ENCODE results near the gene SDHAF2. TPM values are rescaled to one million over a fixed set of nuclear protein-coding genes. Genes with fewer than 3 reads are reported as not detected.
A peak's percentile ranks its signal among the peaks of the same experiment; 100 is the strongest.

The SDHAF2 gene
- total and polyA plus RNA-seq, 7 experiments from 2014 or later = 36.1 to 116 (median 54.6) TPM

GRCh38 chr11:61406067-61406466 lies 23.9 kb upstream of the SDHAF2 start:
- no peaks in the 10 kb centered on the region for H3K4me1 ChIP-seq (ENCODE audit: control insufficient read depth in 2 of 2, insufficient read depth in 2 of 2, low read length in 2 of 2)
- H3K27ac ChIP-seq (ENCODE audit: low read depth, low read length) = no peak overlapping the region
- no peak overlapping the region for H3K4me3 Mint-ChIP-seq
- intact Hi-C loops (cut with micrococcal nuclease) = no loop called here
- no peaks in the 10 kb centered on the region for H3K9me3 ChIP-seq (ENCODE audit: control insufficient read depth in 2 of 3, low read length in 3 of 3)
- peaks cover 20 to 86% (median 33%) of the 10 kb centered on the region in 3 experiments for H3K36me3 ChIP-seq (ENCODE audit: control insufficient read depth in 2 of 3, insufficient read depth in 3 of 3, low read length in 3 of 3)
- ATAC-seq (no peak), DNase-seq (no peak)
- H3K4me1 Mint-ChIP-seq = peaks cover 0 to 4% (median 0%) of the 10 kb centered on the region in 7 donors
- ChIA-PET POLR2A (no interaction called here), CTCF (no interaction called here)
- H3K36me3 Mint-ChIP-seq = peaks cover 6 to 42% (median 7%) of the 10 kb centered on the region in 5 donors
- no peaks in the 10 kb centered on the region for H3K27me3 Mint-ChIP-seq
- H3K27ac Mint-ChIP-seq = peak overlapping the region in 2 of 9 donors; percentile 5 to 32
- H3K9me3 Mint-ChIP-seq = peaks cover 0 to 2% (median 0%) of the 10 kb centered on the region in 11 donors
- H3K27me3 ChIP-seq (ENCODE audit: control insufficient read depth in 2 of 2, insufficient read depth in 2 of 2, low read length in 2 of 2) = no peaks in the 10 kb centered on the region
- no peak overlapping the region for H3K4me3 ChIP-seq (ENCODE audit: low read length)

GRCh38 chr11:61406991-61407728 lies 22.8 kb upstream of the SDHAF2 start:
- ChIA-PET CTCF (no interaction called here), POLR2A (no interaction called here)
- H3K4me3 ChIP-seq (ENCODE audit: low read length) = no peak overlapping the region
- H3K27ac ChIP-seq (ENCODE audit: low read depth, low read length) = no peak overlapping the region
- H3K27me3 ChIP-seq (ENCODE audit: control insufficient read depth in 2 of 2, insufficient read depth in 2 of 2, low read length in 2 of 2) = no peaks in the 10 kb centered on the region
- Mint-ChIP-seq H3K27me3 (no peaks in the 10 kb centered on the region), H3K4me1 (peaks cover 0 to 7% (median 0%) of the 10 kb centered on the region in 7 donors), H3K9me3 (peaks cover 0 to 2% (median 0%) of the 10 kb centered on the region in 11 donors), H3K4me3 (no peak overlapping the region), H3K27ac (peak overlapping the region in 3 of 9 donors; percentile 24 to 70 (median 62)), H3K36me3 (peaks cover 8 to 51% (median 16%) of the 10 kb centered on the region in 5 donors)
- intact Hi-C loops (cut with micrococcal nuclease) = no loop called here
- ATAC-seq (no peak), DNase-seq (no peak)
- H3K9me3 ChIP-seq (ENCODE audit: control insufficient read depth in 2 of 3, low read length in 3 of 3) = no peaks in the 10 kb centered on the region
- no peaks in the 10 kb centered on the region for H3K4me1 ChIP-seq (ENCODE audit: control insufficient read depth in 2 of 2, insufficient read depth in 2 of 2, low read length in 2 of 2)
- peaks cover 28 to 90% (median 41%) of the 10 kb centered on the region in 3 experiments for H3K36me3 ChIP-seq (ENCODE audit: control insufficient read depth in 2 of 3, insufficient read depth in 3 of 3, low read length in 3 of 3)

- intact Hi-C loops (cut with micrococcal nuclease) = no loop called here
These were observed 18.3 kb upstream of the SDHAF2 start for GRCh38 chr11:61411589-61411988.

GRCh38 chr11:61413496-61413895 lies 16.4 kb upstream of the SDHAF2 start:
- no peak overlapping the region for H3K4me3 Mint-ChIP-seq
- Histone ChIP-seq H3K4me1 (ENCODE audit: control insufficient read depth in 2 of 2, insufficient read depth in 2 of 2, low read length in 2 of 2) (no peaks in the 10 kb centered on the region), H3K9me3 (ENCODE audit: control insufficient read depth in 2 of 3, low read length in 3 of 3) (no peaks in the 10 kb centered on the region), H3K27ac (ENCODE audit: low read depth, low read length) (no peak overlapping the region), H3K4me3 (ENCODE audit: low read length) (no peak overlapping the region), H3K36me3 (ENCODE audit: control insufficient read depth in 2 of 3, insufficient read depth in 3 of 3, low read length in 3 of 3) (peaks cover 25 to 93% (median 48%) of the 10 kb centered on the region in 3 experiments), H3K27me3 (ENCODE audit: control insufficient read depth in 2 of 2, insufficient read depth in 2 of 2, low read length in 2 of 2) (no peaks in the 10 kb centered on the region)
- DNase-seq (no peak), ATAC-seq (no peak)
- ChIA-PET CTCF (interaction anchor here (1.2 kb wide), 1 partner anchor 32 kb away, joined by 7 read pairs; no protein-coding TSS in a partner anchor), POLR2A (interaction anchor here (0.7 to 1.3 kb wide), 2 partner anchors 16 to 1764 kb away, joined by 3 read pairs; partner anchors contain the start of genes CPSF7 and SDHAF2)
- H3K9me3 Mint-ChIP-seq = no peaks in the 10 kb centered on the region
- intact Hi-C loops (cut with micrococcal nuclease) = no loop called here
- H3K27me3 Mint-ChIP-seq = no peaks in the 10 kb centered on the region
- peaks cover 15 to 44% (median 20%) of the 10 kb centered on the region in 7 donors for H3K4me1 Mint-ChIP-seq
- H3K27ac Mint-ChIP-seq = peak overlapping the region in 3 of 9 donors; percentile 30 to 71 (median 45)
- peaks cover 17 to 56% (median 35%) of the 10 kb centered on the region in 5 donors for H3K36me3 Mint-ChIP-seq

More at GRCh38 chr11:61411589-61411988, 18.3 kb upstream of the SDHAF2 start:
- Histone ChIP-seq H3K4me3 (ENCODE audit: low read length) (no peak overlapping the region), H3K36me3 (ENCODE audit: control insufficient read depth in 2 of 3, insufficient read depth in 3 of 3, low read length in 3 of 3) (peaks cover 34 to 93% (median 48%) of the 10 kb centered on the region in 3 experiments), H3K4me1 (ENCODE audit: control insufficient read depth in 2 of 2, insufficient read depth in 2 of 2, low read length in 2 of 2) (no peaks in the 10 kb centered on the region), H3K27me3 (ENCODE audit: control insufficient read depth in 2 of 2, insufficient read depth in 2 of 2, low read length in 2 of 2) (no peaks in the 10 kb centered on the region), H3K9me3 (ENCODE audit: control insufficient read depth in 2 of 3, low read length in 3 of 3) (no peaks in the 10 kb centered on the region), H3K27ac (ENCODE audit: low read depth, low read length) (no peak overlapping the region)
- DNase-seq (no peak), ATAC-seq (no peak)
- no peaks in the 10 kb centered on the region for H3K27me3 Mint-ChIP-seq
- peaks cover 0 to 27% (median 5%) of the 10 kb centered on the region in 7 donors for H3K4me1 Mint-ChIP-seq
- ChIA-PET CTCF (no interaction called here), POLR2A (interaction anchor here (0.6 to 1.5 kb wide), 2 partner anchors 9 to 981 kb away, joined by 3 to 9 read pairs; no protein-coding TSS in a partner anchor)
- no peak overlapping the region for H3K4me3 Mint-ChIP-seq
- peaks cover 14 to 49% (median 33%) of the 10 kb centered on the region in 5 donors for H3K36me3 Mint-ChIP-seq
- H3K9me3 Mint-ChIP-seq = no peaks in the 10 kb centered on the region
- H3K27ac Mint-ChIP-seq = peak overlapping the region in 2 of 9 donors; percentile 48 to 57

- ChIA-PET CTCF (interaction anchor here (1.2 kb wide), 1 partner anchor 31 kb away, joined by 7 read pairs; no protein-coding TSS in a partner anchor), POLR2A (no interaction called here)
- Mint-ChIP-seq H3K4me1 (peaks cover 15 to 50% (median 28%) of the 10 kb centered on the region in 7 donors), H3K9me3 (no peaks in the 10 kb centered on the region), H3K27me3 (no peaks in the 10 kb centered on the region), H3K27ac (peak overlapping the region in 4 of 9 donors; percentile 53 to 70 (median 62)), H3K36me3 (peaks cover 17 to 61% (median 35%) of the 10 kb centered on the region in 5 donors), H3K4me3 (peak overlapping the region in 1 of 10 donors; percentile 10)
- H3K4me3 ChIP-seq (ENCODE audit: low read length) = no peak overlapping the region
- H3K4me1 ChIP-seq (ENCODE audit: control insufficient read depth in 2 of 2, insufficient read depth in 2 of 2, low read length in 2 of 2) = no peaks in the 10 kb centered on the region
- H3K36me3 ChIP-seq (ENCODE audit: control insufficient read depth in 2 of 3, insufficient read depth in 3 of 3, low read length in 3 of 3) = peaks cover 27 to 98% (median 45%) of the 10 kb centered on the region in 3 experiments
- H3K27me3 ChIP-seq (ENCODE audit: control insufficient read depth in 2 of 2, insufficient read depth in 2 of 2, low read length in 2 of 2) = no peaks in the 10 kb centered on the region
- ATAC-seq (no peak), DNase-seq (no peak)
- no peaks in the 10 kb centered on the region for H3K9me3 ChIP-seq (ENCODE audit: control insufficient read depth in 2 of 3, low read length in 3 of 3)
- intact Hi-C loops (cut with micrococcal nuclease) = no loop called here
- H3K27ac ChIP-seq (ENCODE audit: low read depth, low read length) = no peak overlapping the region
These were observed 15.4 kb upstream of the SDHAF2 start for GRCh38 chr11:61414547-61414946.

GRCh38 chr11:61415381-61415780 lies 14.5 kb upstream of the SDHAF2 start:
- H3K27ac Mint-ChIP-seq = peak overlapping the region in 3 of 9 donors; percentile 31 to 61 (median 41)
- POLR2A ChIA-PET = no interaction called here
- Histone ChIP-seq H3K4me3 (ENCODE audit: low read length) (no peak overlapping the region), H3K9me3 (ENCODE audit: control insufficient read depth in 2 of 3, low read length in 3 of 3) (no peaks in the 10 kb centered on the region), H3K4me1 (ENCODE audit: control insufficient read depth in 2 of 2, insufficient read depth in 2 of 2, low read length in 2 of 2) (no peaks in the 10 kb centered on the region), H3K36me3 (ENCODE audit: control insufficient read depth in 2 of 3, insufficient read depth in 3 of 3, low read length in 3 of 3) (peaks cover 30 to 98% (median 47%) of the 10 kb centered on the region in 3 experiments), H3K27ac (ENCODE audit: low read depth, low read length) (no peak overlapping the region), H3K27me3 (ENCODE audit: control insufficient read depth in 2 of 2, insufficient read depth in 2 of 2, low read length in 2 of 2) (no peaks in the 10 kb centered on the region)
- peaks cover 17 to 63% (median 42%) of the 10 kb centered on the region in 5 donors for H3K36me3 Mint-ChIP-seq
- peaks cover 18 to 58% (median 31%) of the 10 kb centered on the region in 7 donors for H3K4me1 Mint-ChIP-seq
- DNase-seq (no peak), ATAC-seq (no peak)
- CTCF ChIA-PET = no interaction called here
- H3K4me3 Mint-ChIP-seq = peak overlapping the region in 1 of 10 donors; percentile 15
- no peaks in the 10 kb centered on the region for H3K9me3 Mint-ChIP-seq
- H3K27me3 Mint-ChIP-seq = no peaks in the 10 kb centered on the region
- intact Hi-C loops (cut with micrococcal nuclease) = no loop called here
